WI38 (cell line): ENCODE data around the gene KRTAP10-7.

Experiments used
- H3K4me3 ChIP-seq: 2 replicates; pipeline ENCODE4 v1.5.1; 2011; ENCODE audit warnings: low read depth, mild to moderate bottlenecking, control low read depth, low read length
- TF ChIP-seq, protein P1 (sequence below): IDR thresholded peaks from 2 replicates; pipeline ENCODE4 v1.5.1; 2012; ENCODE audit warnings: low read depth, mild to moderate bottlenecking, control low read depth, low read length

KRTAP10-7 gene

GRCh38 chr21:44649521-44650100, 49.2 kb downstream of the KRTAP10-7 start:
- no peak overlapping the region for H3K4me3 ChIP-seq
- TF ChIP-seq, protein P1, sequence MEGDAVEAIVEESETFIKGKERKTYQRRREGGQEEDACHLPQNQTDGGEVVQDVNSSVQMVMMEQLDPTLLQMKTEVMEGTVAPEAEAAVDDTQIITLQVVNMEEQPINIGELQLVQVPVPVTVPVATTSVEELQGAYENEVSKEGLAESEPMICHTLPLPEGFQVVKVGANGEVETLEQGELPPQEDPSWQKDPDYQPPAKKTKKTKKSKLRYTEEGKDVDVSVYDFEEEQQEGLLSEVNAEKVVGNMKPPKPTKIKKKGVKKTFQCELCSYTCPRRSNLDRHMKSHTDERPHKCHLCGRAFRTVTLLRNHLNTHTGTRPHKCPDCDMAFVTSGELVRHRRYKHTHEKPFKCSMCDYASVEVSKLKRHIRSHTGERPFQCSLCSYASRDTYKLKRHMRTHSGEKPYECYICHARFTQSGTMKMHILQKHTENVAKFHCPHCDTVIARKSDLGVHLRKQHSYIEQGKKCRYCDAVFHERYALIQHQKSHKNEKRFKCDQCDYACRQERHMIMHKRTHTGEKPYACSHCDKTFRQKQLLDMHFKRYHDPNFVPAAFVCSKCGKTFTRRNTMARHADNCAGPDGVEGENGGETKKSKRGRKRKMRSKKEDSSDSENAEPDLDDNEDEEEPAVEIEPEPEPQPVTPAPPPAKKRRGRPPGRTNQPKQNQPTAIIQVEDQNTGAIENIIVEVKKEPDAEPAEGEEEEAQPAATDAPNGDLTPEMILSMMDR = no peak

GRCh38 chr21:44650265-44650972, 50.0 kb downstream of the KRTAP10-7 start:
- H3K4me3 ChIP-seq = no peak overlapping the region
- TF ChIP-seq, protein P1 = no peak

- H3K4me3 ChIP-seq = no peak overlapping the region
- TF ChIP-seq, protein P1 = no peak
Observed at GRCh38 chr21:44650973-44651675, 50.7 kb downstream of the KRTAP10-7 start.
